Measurements from ENCODE around the gene DAP. TPM values are rescaled to one million over a fixed set of nuclear protein-coding genes. Genes with fewer than 3 reads are reported as not detected.
"Not testable (repeated sequence)": the region's sequence is repeated elsewhere in the genome, so short reads cannot be mapped to it uniquely, and the experiment has no call there.

DAP gene
- total RNA-seq, 1 experiment from 2014 or later = 10.0 TPM

DNA sequence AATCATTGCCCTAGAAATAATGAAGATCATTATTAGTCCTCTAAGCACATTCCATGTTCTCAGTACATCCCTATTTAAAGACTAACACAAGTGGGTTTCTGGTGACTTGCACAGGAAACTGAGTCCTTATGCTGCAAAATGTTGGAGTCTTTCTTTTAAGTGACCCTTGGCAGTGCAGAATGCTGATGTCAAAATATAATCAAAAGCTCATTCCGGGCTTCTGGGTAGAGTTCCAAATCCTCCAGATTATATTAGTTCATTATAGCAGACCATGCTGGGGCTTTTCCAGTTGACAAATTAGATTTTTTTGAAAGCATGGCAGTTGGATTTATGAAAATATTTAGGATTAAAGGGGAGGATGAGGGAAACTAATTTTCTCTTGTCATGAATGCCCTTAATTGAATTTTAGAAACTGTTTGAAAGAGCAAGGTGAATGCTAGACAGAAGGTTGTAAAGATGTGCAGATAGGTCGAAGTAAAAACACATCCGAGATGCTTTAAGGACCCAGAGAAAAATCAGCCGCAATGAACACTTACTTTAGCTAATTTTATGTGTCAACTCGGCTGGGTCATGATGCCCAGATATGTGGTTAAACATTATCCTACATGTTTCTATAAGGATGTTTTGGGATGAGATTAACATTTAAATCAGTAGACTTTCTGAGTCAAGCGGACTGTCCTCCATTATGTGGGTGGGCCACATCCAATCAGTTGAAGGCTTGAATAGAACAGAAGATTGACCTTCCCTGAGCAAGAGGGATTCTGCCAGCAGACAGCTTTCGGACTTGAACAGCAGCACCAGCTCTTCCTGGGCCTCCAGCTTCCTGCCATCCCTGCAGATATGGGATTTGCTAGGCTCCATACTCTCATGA lies 88.7 kb downstream of the DAP start:
- Histone ChIP-seq H3K4me3 (no peak overlapping the region), H3K4me1 (no peaks in the 10 kb centered on the region), H3K36me3 (no peaks in the 10 kb centered on the region), H3K9me3 (replicated peaks) (no peaks in the 10 kb centered on the region), H3K27ac (no peak overlapping the region), H3K27me3 (no peaks in the 10 kb centered on the region)
- DNase-seq = no peak

DNA sequence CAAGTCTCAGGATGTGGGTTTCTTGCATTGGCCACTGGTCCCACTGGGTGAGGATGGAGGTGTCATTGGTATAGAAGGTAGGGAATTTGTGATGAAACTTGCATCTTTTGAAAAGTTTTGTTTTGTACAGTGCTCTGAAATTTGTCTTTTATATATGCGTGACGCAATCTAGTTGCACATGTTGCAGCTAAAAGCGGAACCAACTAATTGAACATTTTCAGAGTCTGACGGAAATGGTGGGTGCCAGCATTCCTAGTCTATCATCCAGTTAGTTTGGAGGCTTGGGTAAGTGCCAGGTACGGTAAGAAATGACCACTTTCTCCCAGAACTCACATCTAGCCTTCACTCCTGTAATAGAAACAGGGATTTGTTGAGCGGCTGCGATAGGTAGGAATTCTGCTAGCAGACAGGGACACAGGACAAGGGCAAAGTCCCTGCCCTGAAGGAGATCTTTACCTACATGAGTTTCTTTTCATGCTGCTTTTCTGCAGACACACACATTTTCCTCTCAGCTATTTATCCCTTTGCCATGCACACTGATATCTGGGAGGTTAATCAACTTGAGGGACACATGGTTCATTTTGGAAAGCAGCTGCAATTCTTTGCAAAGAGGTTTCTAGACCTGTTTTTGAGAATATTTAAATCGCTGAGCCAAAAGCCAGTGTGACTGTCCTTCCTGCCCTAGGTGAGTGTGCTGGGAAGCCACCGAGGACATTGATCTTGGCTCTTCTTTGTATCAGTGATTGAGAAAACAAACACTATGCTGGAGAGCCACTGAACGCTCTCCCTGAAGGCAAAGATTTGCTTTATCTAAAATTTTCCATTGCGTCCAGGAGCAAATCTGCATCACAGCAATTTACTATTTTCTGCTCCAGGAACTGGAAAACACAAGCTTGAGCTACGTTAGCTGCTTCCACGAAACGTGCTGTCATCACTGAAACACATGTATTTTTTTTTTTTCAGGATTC lies 89.7 kb downstream of the DAP start:
- Histone ChIP-seq H3K9me3 (replicated peaks) (no peaks in the 10 kb centered on the region), H3K4me1 (peaks cover 6% of the 10 kb centered on the region; the same call in 1 of the 2 replicates), H3K27me3 (no peaks in the 10 kb centered on the region), H3K36me3 (no peaks in the 10 kb centered on the region), H3K27ac (no peak overlapping the region), H3K4me3 (no peak overlapping the region)
- no peak for DNase-seq

DNA sequence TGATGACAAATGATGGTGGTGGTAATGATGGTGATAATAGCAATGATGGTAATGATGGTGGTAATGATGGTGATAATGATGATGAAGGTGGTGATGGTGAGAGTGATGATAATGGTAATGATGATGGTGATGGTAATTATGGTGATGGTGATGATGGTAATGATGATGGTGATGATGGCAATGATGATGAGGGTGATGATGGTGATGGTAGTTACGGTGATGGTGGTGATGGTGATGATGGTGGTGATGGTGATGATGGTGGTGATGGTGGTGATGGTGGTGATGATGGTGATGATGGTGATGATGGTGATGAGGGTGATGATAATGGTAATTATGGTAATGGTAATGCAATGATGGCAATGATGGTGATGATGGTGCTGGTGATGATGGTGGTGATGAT lies 91.1 kb downstream of the DAP start:
- H3K27ac ChIP-seq = no peak overlapping the region
- H3K36me3 ChIP-seq = no peaks in the 10 kb centered on the region
- no peak for DNase-seq
- no peaks in the 10 kb centered on the region for H3K9me3 ChIP-seq (replicated peaks)
- H3K27me3 ChIP-seq = no peaks in the 10 kb centered on the region
- H3K4me1 ChIP-seq = peaks cover 7% of the 10 kb centered on the region; the same call in 1 of the 2 replicates
- H3K4me3 ChIP-seq = no peak overlapping the region

DNA sequence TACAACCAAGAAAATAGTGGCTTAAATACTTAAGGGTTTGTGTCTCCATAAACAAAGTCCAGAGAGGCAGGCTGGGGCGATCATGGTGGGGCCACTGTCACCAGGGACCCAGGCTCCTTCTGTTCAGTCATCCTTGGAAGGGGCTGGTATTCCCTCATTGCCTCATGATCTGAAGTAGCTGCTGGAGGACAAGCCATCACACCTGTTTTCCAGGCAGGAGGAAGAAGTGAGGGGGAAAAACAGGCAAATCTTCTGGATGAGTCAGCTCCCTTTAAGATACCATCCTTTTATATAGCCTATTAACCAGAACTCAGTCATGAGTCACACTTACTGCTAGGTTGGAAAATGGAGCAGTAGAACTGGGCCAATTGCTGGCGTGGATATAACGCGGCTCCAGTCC lies 92.3 kb downstream of the DAP start:
- no peak for DNase-seq
- Histone ChIP-seq H3K27ac (no peak overlapping the region), H3K36me3 (no peaks in the 10 kb centered on the region), H3K27me3 (no peaks in the 10 kb centered on the region), H3K4me3 (no peak overlapping the region), H3K9me3 (replicated peaks) (no peaks in the 10 kb centered on the region), H3K4me1 (peaks cover 7% of the 10 kb centered on the region; the same call in 1 of the 2 replicates)

DNA sequence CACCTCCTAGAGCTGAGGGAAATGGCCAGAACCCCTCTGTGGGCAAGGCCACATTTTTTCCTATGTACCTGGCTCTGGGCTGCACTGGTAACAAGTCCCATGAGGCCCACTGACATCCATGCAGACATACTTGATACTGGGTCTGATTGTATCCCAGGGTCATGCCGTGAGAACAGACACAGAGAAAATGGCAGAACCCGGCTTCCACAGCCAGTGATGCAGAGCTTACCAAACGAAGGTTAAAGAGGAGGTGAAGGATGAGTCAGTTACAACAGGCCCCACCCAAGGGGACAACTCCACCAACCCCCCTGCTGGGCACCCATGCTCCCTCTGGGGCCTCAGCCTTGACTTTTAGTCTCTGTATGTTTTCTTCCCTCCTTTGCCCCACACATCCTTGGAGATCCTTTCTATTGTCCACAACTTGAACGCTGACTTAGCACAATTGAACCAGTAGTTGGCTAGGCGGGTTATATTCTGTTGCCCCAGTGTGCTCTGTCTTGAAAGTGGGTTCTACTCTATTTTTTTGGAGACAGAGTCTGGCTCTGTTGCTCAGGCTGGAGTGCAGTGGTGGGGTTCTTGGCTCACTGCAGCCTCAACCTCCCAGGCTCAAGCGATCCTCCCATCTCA lies 93.5 kb downstream of the DAP start:
- no peaks in the 10 kb centered on the region for H3K9me3 ChIP-seq (replicated peaks)
- H3K36me3 ChIP-seq = no peaks in the 10 kb centered on the region
- no peak for DNase-seq
- H3K27me3 ChIP-seq = no peaks in the 10 kb centered on the region
- H3K27ac ChIP-seq = peak overlapping the region; percentile 52
- H3K4me1 ChIP-seq = peaks cover 10% of the 10 kb centered on the region
- H3K4me3 ChIP-seq = no peak overlapping the region

DNA sequence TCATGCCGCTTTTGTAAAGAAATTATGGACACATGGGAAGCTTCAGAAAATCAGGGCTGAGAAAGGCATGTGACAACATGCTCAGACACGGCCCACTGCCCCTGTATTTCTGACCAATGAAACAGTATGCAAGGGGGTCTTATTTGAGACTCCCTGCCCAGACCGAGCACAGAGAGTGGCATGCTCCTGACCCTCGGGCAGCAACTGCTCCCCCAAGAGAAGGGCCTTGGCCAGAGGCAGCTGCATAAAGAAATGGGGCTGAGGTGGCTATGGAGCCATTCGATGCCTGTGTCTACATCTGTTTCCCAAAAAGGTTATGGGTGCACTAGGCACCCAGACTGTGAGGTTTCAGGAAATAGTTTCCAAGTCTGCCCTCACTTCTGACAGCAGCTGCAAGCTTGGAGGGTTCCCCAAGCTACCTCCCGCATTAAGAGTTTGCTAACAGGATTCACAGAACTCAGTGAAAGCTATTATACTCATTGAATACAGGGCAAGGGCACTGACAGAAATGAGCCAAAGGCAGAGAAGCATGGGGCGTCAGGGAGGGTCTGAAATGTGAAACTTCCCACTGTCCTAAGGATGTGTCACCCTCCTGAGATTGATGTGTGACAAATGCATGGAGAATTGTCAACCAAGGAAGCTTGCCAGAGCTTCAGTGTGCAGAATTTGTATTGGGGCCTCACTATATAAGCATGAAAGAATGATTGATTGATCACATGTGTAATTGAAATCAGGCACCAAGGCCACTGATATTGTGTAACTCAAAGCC lies 94.3 kb downstream of the DAP start:
- peak; percentile 22 to 62 for DNase-seq
- no peaks in the 10 kb centered on the region for H3K36me3 ChIP-seq
- peak overlapping the region; percentile 52 for H3K27ac ChIP-seq
- no peaks in the 10 kb centered on the region for H3K27me3 ChIP-seq
- H3K9me3 ChIP-seq (replicated peaks) = no peaks in the 10 kb centered on the region
- H3K4me3 ChIP-seq = no peak overlapping the region
- peaks cover 10% of the 10 kb centered on the region for H3K4me1 ChIP-seq

DNA sequence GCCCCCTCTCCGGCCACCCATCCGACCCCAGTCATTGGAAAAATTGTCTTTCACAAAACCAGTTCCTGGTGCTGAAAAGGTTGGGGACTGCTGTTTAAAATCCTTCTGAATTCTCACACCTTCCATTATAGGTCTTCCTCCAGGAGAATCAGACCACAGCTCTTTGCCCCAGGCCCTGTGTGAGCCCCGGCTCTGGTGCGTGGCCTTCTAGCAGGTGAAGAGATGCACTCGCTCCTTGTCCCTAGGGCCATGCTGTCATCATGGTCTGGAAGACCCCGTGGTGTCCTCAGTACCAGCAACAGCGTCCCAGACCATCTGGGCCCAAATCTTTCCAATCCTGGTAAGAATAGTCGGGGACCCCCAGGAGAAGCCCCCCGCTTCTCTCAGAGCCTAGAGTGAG lies 95.2 kb downstream of the DAP start:
- Histone ChIP-seq H3K9me3 (replicated peaks) (no peaks in the 10 kb centered on the region), H3K36me3 (no peaks in the 10 kb centered on the region), H3K27me3 (no peaks in the 10 kb centered on the region), H3K27ac (no peak overlapping the region), H3K4me3 (no peak overlapping the region), H3K4me1 (peaks cover 10% of the 10 kb centered on the region)
- DNase-seq = no peak

DNA sequence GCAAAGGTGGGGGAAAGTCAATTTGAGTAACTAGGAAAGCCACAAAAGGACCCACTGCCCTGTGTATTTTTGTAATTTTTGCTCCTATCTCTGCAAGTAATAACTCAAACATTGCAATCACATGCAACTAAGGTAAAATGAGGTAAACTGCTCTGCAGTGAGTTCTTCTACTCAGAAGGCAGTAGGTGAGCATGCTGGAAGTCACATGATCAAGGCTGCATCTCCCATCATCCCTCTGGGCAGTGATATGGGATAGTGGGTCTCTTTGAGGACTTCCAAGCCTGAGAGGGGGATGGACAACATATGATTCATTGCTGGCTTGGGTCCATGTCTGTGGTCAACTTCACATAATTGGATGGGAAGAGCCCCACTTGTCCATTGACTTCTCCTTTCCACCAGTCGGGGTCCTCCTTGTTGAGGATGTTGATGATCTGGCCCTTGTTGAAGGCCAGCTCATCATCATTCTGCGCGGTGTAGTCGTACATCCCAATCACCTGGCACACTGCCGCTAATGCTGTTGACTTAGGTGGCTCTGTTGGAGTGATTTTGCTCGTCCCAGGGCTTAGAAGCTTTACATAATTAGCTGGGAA lies 96.8 kb downstream of the DAP start:
- not testable (repeated sequence) for H3K4me3 ChIP-seq; H3K9me3 ChIP-seq (replicated peaks); H3K36me3 ChIP-seq; H3K27ac ChIP-seq; H3K27me3 ChIP-seq
- DNase-seq = peak; percentile 16 to 26
- H3K4me1 ChIP-seq = peaks cover 10% of the 10 kb centered on the region

DNA sequence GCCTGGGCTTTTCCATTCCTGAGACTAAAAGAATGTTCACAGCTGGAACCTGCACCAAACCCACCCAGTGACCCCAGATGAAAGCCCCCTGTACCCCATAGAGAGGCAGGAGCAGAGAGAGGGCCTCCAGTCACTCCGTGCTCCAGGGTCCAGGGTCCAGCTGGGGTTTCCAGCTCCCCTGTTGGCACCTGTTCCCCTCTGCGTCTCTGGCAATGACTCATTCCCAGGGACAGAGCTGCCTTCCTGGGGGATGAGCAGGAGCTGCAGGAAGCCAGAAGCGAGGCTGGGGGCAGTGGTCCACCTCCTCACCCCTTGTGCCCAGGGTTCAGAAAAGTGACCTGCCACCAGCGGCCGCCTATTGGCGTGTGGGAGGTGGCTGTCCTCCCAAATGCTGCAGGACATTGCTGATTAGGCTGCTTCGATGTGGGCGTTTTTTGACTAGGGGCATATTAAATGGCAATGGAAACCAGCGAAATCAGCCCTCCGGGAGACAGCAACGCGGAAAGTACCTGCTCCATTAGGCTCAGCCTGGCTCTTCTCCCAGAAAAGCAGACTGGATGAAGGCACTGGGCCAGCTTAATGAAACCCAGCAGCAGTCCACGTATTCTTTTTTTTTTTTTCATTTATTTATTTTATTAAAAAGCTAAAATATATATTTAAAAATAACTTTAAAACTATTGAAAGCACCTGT lies 97.4 kb downstream of the DAP start:
- no peaks in the 10 kb centered on the region for H3K9me3 ChIP-seq (replicated peaks)
- H3K27me3 ChIP-seq = no peaks in the 10 kb centered on the region
- H3K4me3 ChIP-seq = no peak overlapping the region
- H3K4me1 ChIP-seq = peaks cover 10% of the 10 kb centered on the region
- no peak overlapping the region for H3K27ac ChIP-seq
- peak; percentile 38 to 49 for DNase-seq
- no peaks in the 10 kb centered on the region for H3K36me3 ChIP-seq

DNA sequence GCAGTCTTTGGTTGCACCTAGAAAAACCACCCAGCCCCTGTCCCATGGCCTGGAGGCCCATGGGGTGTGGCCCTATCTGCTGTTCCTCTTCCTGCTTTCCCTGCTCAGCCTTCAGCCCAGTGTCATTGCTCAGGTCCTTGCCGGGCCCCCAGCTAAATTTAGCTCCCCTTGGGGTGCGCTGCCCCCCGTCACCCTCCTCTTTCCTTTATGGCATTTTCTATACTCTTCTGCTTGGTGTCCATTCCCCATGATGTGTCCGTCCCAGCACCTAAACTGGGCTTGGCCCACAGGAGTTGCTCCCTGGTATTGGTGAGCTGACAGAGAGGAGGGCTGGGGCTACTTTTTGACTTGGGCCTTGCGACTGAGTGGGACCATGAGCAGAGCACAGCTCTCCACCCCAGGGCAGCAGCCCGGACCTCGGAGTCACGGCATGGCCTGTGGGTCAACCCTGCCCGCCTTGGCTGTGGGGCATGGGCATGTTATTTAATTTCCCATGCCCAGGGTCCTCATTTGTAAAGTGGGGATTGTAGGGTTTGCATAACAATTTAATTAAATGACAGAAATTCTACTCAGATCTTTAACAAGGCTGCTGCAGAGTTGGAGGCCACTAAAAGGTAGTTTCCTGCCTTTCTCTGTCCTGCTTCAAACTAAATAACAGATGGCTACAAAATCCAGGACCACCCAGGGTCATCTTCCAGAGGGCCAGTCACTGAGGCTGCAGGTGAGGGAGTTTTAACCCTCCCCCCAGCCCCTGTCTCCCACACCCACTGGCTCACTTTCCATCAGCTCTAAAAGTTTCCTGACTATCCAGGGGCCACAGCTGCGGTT lies 98.2 kb downstream of the DAP start:
- no peak overlapping the region for H3K4me3 ChIP-seq
- H3K27ac ChIP-seq = no peak overlapping the region
- H3K36me3 ChIP-seq = no peaks in the 10 kb centered on the region
- DNase-seq = no peak
- peaks cover 10% of the 10 kb centered on the region for H3K4me1 ChIP-seq
- H3K27me3 ChIP-seq = no peaks in the 10 kb centered on the region
- H3K9me3 ChIP-seq (replicated peaks) = no peaks in the 10 kb centered on the region

DNA sequence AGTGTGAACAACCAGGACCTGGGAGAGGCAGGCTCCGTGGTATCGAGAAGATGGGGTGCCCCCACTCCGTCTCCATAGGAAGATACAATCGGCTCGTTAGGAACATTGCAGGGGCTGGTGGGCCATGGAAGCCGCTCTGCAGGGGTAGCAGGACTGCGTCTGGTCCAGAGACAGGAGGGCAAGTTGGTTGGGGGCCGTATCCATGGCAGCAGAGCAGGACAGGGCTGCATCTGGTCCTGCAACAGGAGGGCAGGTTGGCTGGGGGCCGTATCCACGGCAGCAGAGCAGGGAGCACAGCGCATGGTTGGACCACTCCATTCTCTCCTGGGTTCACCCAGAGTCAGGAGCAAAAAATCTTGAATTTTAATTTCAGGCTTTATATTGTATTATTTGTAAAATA lies 99.0 kb downstream of the DAP start:
- Histone ChIP-seq H3K4me1 (peaks cover 10% of the 10 kb centered on the region), H3K36me3 (no peaks in the 10 kb centered on the region), H3K4me3 (no peak overlapping the region), H3K9me3 (replicated peaks) (no peaks in the 10 kb centered on the region), H3K27ac (no peak overlapping the region), H3K27me3 (no peaks in the 10 kb centered on the region)
- no peak for DNase-seq

DNA sequence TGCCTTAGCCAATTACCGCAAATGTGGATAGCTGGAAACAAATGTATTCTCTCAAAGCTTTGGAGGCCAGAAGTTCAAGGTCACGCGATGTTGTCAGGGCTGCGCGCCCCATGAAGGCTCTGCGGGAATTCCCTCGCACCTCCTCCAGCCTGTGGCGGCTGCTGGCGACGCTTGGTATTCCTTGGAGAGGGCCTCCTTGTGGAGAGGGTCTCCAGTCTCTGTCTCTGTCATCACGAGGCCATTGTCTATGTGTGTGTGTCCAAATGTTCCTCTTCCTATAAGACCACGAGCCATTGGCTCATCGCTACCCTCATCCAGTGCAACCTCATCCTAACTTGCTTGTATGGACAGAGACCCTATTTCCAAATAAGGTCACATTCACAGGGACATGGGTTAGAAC lies 99.6 kb downstream of the DAP start:
- peaks cover 5% of the 10 kb centered on the region for H3K4me1 ChIP-seq
- H3K27me3 ChIP-seq = no peaks in the 10 kb centered on the region
- DNase-seq = no peak
- H3K27ac ChIP-seq = no peak overlapping the region
- H3K4me3 ChIP-seq = no peak overlapping the region
- H3K9me3 ChIP-seq (replicated peaks) = no peaks in the 10 kb centered on the region
- H3K36me3 ChIP-seq = no peaks in the 10 kb centered on the region
